NCI-H748 treated with DMSO at 0.1 percent for 48 hours (cell line): ENCODE data around the gene TDRD9.
"Not testable (repeated sequence)": the region's sequence is repeated elsewhere in the genome, so short reads cannot be mapped to it uniquely, and the experiment has no call there.

ENCODE experiments used
- DNase-seq: peaks from one replicate; lab custom pipeline; 2025; lab: John Stamatoyannopoulos, UW

The TDRD9 gene

DNA sequence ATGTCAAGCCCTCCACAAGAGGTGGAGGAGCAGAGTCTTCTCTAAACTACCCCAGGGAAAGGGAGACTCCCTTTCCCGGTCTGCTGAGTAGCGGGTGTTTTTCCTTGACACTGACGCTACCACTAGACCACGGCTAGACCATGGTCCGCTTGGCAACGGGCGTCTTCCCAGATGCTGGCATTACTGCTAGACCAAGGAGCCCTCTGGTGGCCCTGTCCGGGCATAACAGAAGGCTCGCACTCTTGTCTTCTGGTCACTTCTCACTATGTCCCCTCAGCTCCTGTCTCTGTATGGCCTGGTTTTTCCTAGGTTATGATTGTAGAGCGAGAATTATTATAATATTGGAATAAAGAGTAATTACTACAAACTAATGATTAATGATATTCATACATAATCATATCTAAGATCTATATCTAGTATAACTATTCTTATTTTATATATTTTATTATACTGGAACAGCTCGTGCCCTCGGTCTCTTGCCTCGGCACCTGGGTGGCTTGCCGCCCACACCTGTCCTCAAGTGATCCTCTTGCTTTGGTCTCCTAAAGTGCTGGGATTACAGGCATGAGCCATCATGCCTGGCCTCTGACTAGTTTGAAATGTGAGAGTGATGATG lies 52.5 kb downstream of the TDRD9 start:
- DNase-seq = not testable (repeated sequence)

- no peak for DNase-seq
Observed at GRCh38 chr14:103984196-103984595, 55.9 kb downstream of the TDRD9 start.

GRCh38 chr14:103989034-103989433 lies 60.8 kb downstream of the TDRD9 start:
- no peak for DNase-seq

DNA sequence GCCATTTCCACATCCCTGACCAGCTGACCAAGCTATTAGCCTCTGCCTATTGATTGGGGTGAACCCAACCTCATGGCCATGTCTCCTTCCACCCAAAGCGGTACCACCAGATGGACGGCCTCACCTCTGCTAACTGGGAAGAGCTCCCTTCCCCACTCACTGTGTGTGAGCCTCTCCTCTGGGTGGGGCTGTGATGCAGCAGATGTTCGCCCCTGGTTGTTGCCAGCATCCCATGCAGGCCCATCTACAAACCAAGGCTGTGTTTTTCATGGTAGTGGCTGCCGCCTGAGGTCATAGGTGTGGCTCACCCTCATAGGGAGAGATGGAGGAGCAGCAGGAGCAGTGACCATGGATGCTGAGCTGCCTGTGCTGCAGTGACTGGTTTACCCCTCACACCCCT lies 61.7 kb downstream of the TDRD9 start:
- no peak for DNase-seq

GRCh38 chr14:103994535-103995184 lies 66.4 kb downstream of the TDRD9 start:
- no peak for DNase-seq

GRCh38 chr14:103995876-103996275 lies 67.6 kb downstream of the TDRD9 start:
- no peak for DNase-seq

GRCh38 chr14:103997391-103997790 lies 69.1 kb downstream of the TDRD9 start:
- no peak for DNase-seq

DNA sequence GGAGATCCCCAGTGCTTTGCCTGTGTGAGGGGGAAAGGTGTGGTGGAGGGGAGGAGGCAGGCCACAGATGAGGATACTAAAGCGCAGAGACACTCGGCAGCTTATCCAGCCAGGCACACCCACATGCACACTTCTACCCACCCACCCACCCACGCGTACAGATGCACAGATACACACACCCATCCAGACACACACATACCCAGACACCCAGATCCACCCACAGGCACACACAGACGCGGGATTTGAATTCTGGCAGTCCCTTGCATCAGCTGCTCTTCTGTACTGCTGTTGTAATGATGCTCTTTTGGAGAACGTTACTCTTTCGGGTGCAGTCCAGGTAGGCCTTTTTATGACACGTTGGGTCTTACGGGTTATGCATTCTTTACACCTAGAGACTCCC lies 69.8 kb downstream of the TDRD9 start:
- no peak for DNase-seq

- no peak for DNase-seq
Observed at GRCh38 chr14:103999795-104000440, 71.7 kb downstream of the TDRD9 start.

DNA sequence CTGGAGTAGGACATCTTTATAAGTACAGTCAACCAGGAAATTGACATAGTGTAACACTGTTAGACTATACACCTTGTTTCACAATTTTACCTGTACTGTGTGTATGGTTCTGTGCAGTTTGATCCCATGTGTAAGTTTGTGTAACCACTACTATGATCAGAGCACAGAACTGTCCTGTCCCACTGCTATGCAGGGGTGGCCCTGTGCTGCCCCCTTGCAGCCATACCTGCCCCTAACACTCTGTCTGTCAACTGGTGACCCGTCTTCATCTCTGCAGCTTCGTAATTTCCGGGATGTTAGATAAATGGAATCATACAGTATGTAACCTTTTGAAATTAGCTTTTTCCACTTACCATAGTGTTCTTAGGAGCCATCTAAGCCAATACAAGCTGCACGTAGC lies 72.7 kb downstream of the TDRD9 start:
- DNase-seq = no peak

GRCh38 chr14:104003616-104004015 lies 75.4 kb downstream of the TDRD9 start:
- no peak for DNase-seq

DNA sequence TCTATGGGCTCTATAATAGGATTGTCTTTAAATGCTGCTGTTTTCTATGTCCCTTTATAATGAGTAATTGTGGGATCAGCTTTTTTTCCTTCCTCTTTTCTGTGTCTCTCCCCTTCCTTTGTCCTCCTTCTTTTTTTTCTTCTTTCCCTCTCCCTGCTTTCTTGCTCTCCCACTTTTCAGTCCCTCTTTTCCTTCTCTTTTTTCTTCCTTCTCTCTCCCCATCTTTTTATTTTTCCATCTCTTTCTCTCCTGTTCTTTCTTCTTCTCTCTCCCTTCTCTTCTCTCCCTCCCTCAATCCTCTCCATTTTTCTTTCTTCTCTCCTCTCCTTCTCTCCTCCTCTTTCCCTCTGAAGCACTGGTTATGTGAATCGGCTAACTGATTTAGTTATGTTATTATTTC lies 76.6 kb downstream of the TDRD9 start:
- no peak for DNase-seq

GRCh38 chr14:104005489-104005888 lies 77.2 kb downstream of the TDRD9 start:
- DNase-seq = no peak

DNA sequence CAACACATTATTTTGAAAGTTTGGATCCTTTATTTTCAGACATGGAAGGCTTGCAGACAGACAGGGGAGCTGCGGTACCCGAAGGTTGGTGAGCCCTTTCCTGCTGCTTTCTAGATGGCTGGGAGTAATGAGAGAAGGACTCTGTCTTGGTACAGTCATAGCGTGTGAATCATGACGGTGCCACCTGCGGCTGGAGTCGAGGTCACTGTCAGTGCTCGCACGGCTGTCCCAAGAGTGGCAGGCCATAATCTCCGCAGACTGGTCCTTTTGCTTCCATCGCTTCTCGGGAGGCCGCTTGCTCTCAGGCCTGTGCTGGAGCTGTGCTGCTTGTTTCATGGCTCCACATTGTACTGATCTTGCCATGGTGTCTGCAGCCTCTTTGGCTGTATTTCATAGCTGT lies 78.9 kb downstream of the TDRD9 start:
- DNase-seq = no peak

GRCh38 chr14:104009297-104009696 lies 81.0 kb downstream of the TDRD9 start:
- no peak for DNase-seq

GRCh38 chr14:104011824-104012517 lies 83.7 kb downstream of the TDRD9 start:
- no peak for DNase-seq

- DNase-seq = no peak
Observed at GRCh38 chr14:104014764-104015163, 86.5 kb downstream of the TDRD9 start.

DNA sequence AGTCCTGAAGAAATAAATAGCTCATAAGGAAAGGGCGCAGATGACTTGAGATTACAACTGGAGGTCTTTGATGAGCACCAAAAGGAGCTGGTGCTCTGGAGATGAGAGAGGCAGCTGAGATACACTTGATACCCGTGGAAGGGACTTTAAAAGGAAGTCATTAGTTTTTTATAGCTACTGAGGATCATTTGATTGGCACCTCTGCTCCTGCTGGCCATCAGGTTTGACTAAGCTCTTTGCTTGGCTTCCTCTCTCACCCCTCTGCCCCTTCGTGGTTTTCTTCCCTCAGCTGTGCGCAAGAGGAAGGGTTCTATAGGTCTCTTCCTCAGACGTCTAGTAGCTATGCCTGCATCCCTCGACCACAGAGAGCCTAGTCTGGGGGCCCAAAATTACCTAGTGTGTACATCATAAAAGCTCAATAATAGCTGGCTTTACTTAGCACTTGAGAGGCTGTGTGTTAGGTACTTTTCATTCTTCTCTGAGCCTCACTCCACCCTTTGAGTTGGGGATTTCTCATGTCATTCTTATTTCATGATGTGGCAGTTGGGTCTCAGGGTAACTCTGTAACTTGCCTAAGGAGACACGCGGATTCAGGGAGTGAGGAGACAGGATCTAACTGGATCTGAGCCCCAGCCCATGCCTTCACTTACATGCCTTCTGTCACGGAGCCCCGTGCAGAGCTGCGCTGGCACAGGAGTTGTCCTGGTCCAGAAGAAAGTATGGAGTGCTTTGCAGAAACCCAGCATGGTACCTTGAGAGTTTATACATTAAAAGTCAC lies 88.8 kb downstream of the TDRD9 start:
- no peak for DNase-seq

DNA sequence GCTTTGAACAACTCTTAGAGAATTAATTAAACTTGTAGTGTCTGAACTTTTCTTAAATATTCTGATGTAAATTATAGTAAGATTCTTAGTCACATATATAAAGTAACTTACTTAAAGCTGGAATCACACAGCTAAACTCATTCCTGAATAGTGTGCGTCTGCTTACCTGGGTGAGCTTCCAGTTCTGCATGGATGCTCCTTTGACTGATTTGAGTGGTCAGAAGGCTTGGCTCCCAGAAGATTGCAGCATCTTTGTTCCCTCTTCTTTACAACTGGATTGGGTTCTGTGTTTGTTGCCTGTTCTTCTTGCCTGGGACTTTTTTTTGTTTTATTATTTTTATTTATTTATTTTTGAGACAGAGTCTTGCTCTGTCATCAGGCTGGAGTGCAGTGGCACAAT lies 90.8 kb downstream of the TDRD9 start:
- no peak for DNase-seq

- no peak for DNase-seq
Observed at GRCh38 chr14:104019806-104020205, 91.5 kb downstream of the TDRD9 start.

GRCh38 chr14:104020471-104020870 lies 92.2 kb downstream of the TDRD9 start:
- DNase-seq = no peak
